ENCODE results near the gene ACAP1.

GRCh38 chr17:7391307-7391706, 55.0 kb downstream of the ACAP1 start:
- TF ChIP-seq CTCF (conservative IDR thresholded peaks at IDR 0.05) (no peak), EZH2 (IDR thresholded peaks at IDR 0.05; ENCODE audit: low read depth) (no peak)

Measured in PC-9 (cell line).